ENCODE data around the gene GGT7.
"Not testable (repeated sequence)": the region's sequence is repeated elsewhere in the genome, so short reads cannot be mapped to it uniquely, and the experiment has no call there.

Gene GGT7

GRCh38 chr20:34883087-34883688 is 10.5 kb upstream of the GGT7 start:
- DNase-seq (ENCODE audit: low read depth in 2 of 2) = no peak

GRCh38 chr20:34881689-34882088 is 9.0 kb upstream of the GGT7 start:
- DNase-seq (ENCODE audit: low read depth in 2 of 2) = no peak

GRCh38 chr20:34880971-34881370 is 8.3 kb upstream of the GGT7 start:
- DNase-seq (ENCODE audit: low read depth in 2 of 2) = not testable (repeated sequence)

GRCh38 chr20:34880215-34880850 is 7.7 kb upstream of the GGT7 start:
- DNase-seq (ENCODE audit: low read depth in 2 of 2) = no peak

- DNase-seq (ENCODE audit: low read depth in 2 of 2) = peak; percentile 84 to 85
Observed at GRCh38 chr20:34876406-34877282, 4.0 kb upstream of the GGT7 start, which contains the start of gene ACSS2. ACSS2 (plus strand) TSS chr20:34876612; CDS start chr20:34876646, 34 bp downstream.

GRCh38 chr20:34875642-34876405 is 3.2 kb upstream of the GGT7 start:
- DNase-seq (ENCODE audit: low read depth in 2 of 2) = no peak

- no peak for DNase-seq (ENCODE audit: low read depth in 2 of 2)
Observed at GRCh38 chr20:34874094-34874654, 1.5 kb upstream of the GGT7 start.

- DNase-seq (ENCODE audit: low read depth in 2 of 2) = no peak
Observed at GRCh38 chr20:34873583-34874093, 982 bp upstream of the GGT7 start.

GRCh38 chr20:34871966-34872621 is 562 bp downstream of the GGT7 start:
- no peak for DNase-seq (ENCODE audit: low read depth in 2 of 2)

- DNase-seq (ENCODE audit: low read depth in 2 of 2) = no peak
Observed at GRCh38 chr20:34871320-34871926, 1.2 kb downstream of the GGT7 start.

GRCh38 chr20:34864216-34864615 is 8.4 kb downstream of the GGT7 start:
- DNase-seq (ENCODE audit: low read depth in 2 of 2) = no peak

- no peak for DNase-seq (ENCODE audit: low read depth in 2 of 2)
Observed at GRCh38 chr20:34863421-34863965, 9.2 kb downstream of the GGT7 start.

- no peak for DNase-seq (ENCODE audit: low read depth in 2 of 2)
Observed at GRCh38 chr20:34862724-34863123, 9.9 kb downstream of the GGT7 start.

GRCh38 chr20:34861386-34862084 is 11.1 kb downstream of the GGT7 start:
- no peak for DNase-seq (ENCODE audit: low read depth in 2 of 2)

GRCh38 chr20:34859826-34860545 is 12.7 kb downstream of the GGT7 start:
- DNase-seq (ENCODE audit: low read depth in 2 of 2) = no peak

- DNase-seq (ENCODE audit: low read depth in 2 of 2) = no peak
Observed at GRCh38 chr20:34859367-34859766, 13.3 kb downstream of the GGT7 start.

- DNase-seq (ENCODE audit: low read depth in 2 of 2) = no peak
Observed at GRCh38 chr20:34852298-34852697, 20.4 kb downstream of the GGT7 start.

GRCh38 chr20:34850969-34851368 is 21.7 kb downstream of the GGT7 start:
- DNase-seq (ENCODE audit: low read depth in 2 of 2) = no peak

- DNase-seq (ENCODE audit: low read depth in 2 of 2) = no peak
Observed at GRCh38 chr20:34849778-34850177, 22.9 kb downstream of the GGT7 start.
